Measurements from ENCODE around the gene TAB2. TPM values are rescaled to one million over a fixed set of nuclear protein-coding genes. Genes with fewer than 3 reads are reported as not detected.
A peak's percentile ranks its signal among the peaks of the same experiment; 100 is the strongest.

Gene TAB2
- total and polyA plus RNA-seq, 2 donors (not counting 3 experiments of a cell fraction or from before 2014, with no cell fraction given) = 26.0 to 37.4 TPM

DNA sequence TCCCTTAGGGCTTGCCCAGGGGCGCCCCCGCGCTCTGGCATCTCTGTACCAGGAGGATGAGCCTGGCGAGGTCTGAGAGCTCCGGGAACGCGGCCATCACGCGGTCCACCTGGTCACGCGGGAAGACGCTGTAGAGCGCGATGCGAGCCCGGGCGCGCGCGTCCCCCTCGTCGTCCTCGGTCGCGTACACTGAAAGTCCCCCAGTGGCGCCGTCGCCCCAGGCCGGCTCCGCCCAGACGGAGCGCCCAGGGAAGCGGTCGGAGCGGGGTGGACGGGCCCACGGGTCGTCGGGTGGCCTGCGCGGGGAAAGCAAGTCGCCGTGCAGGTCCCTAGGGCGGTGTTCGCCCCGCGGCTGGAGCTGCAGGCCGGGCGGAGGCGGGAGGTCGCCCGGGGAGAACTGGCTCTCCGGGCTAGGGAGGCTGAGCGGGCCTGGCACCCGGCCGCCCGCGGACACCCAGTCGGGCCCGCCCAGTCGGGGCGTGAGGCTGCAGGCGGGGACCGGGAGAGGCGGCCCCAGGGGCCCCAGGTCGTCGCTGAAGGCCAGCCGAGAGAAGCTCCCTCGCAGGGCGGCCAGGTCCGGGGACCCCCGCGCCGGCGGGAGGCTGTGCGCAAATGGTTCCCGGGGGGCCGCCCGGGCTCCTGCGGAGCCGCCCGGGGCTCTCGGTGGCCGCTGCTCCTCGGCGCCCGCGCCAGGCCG, 133.3 kb downstream of the TAB2 start:
- no peak for TF ChIP-seq MAX (IDR thresholded peaks at IDR 0.05; ENCODE audit: insufficient read depth, insufficient read length)
- TF ChIP-seq, protein P1, sequence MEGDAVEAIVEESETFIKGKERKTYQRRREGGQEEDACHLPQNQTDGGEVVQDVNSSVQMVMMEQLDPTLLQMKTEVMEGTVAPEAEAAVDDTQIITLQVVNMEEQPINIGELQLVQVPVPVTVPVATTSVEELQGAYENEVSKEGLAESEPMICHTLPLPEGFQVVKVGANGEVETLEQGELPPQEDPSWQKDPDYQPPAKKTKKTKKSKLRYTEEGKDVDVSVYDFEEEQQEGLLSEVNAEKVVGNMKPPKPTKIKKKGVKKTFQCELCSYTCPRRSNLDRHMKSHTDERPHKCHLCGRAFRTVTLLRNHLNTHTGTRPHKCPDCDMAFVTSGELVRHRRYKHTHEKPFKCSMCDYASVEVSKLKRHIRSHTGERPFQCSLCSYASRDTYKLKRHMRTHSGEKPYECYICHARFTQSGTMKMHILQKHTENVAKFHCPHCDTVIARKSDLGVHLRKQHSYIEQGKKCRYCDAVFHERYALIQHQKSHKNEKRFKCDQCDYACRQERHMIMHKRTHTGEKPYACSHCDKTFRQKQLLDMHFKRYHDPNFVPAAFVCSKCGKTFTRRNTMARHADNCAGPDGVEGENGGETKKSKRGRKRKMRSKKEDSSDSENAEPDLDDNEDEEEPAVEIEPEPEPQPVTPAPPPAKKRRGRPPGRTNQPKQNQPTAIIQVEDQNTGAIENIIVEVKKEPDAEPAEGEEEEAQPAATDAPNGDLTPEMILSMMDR (IDR thresholded peaks at IDR 0.05; ENCODE audit: extremely low read depth in 1 of 2, insufficient read depth in 1 of 2, low read depth in 1 of 2, low read length in 2 of 2) = no peak
- TF ChIP-seq FOS (IDR thresholded peaks at IDR 0.05; ENCODE audit: borderline replicate concordance, insufficient read depth, low read length) = no peak
- TF ChIP-seq POLR2AphosphoS5 (IDR thresholded peaks at IDR 0.05; ENCODE audit: insufficient read depth, low read depth, low read length) = no peak
- TF ChIP-seq EZH2 (IDR thresholded peaks at IDR 0.05; ENCODE audit: borderline replicate concordance, low read depth, low read length, severe bottlenecking) = peak; percentile 92
- no peak for TF ChIP-seq JUN (IDR thresholded peaks at IDR 0.05; ENCODE audit: borderline replicate concordance, insufficient read depth, insufficient read length, low read depth)
- no peak for TF ChIP-seq POLR2A (IDR thresholded peaks at IDR 0.05; ENCODE audit: low read depth, low read length)
- TF ChIP-seq MYC (IDR thresholded peaks at IDR 0.05; ENCODE audit: low read depth, low read length) = no peak
- Histone ChIP-seq H3K4me3 (replicated peaks in 1 of 3; ENCODE audit: insufficient read depth in 1 of 3, low read depth in 1 of 3, low read length in 3 of 3) (no peak overlapping the region), H3K9me1 (replicated peaks; ENCODE audit: control insufficient read depth, extremely low read depth, insufficient read depth, low read length) (no peaks in the 10 kb centered on the region), H3K27ac (ENCODE audit: insufficient read depth, low read depth, low read length) (no peak overlapping the region), H4K20me1 (replicated peaks; ENCODE audit: control insufficient read depth, extremely low read depth, insufficient read depth, low read length) (no peaks in the 10 kb centered on the region), H2AFZ (ENCODE audit: low read depth, low read length) (no peak overlapping the region), H3K9ac (replicated peaks; ENCODE audit: extremely low read depth, insufficient read depth, low read length) (no peak overlapping the region), H3K27me3 (ENCODE audit: control insufficient read depth in 2 of 2, insufficient read depth in 2 of 2, low read length in 2 of 2) (peaks cover 23 to 39% of the 10 kb centered on the region in 2 experiments), H3K9me3 (replicated peaks; ENCODE audit: control insufficient read depth, insufficient read depth, low read length) (no peaks in the 10 kb centered on the region), H3K4me2 (ENCODE audit: insufficient read depth, low read length) (no peak overlapping the region), H3K79me2 (ENCODE audit: control insufficient read depth, insufficient read depth, low read length) (no peaks in the 10 kb centered on the region), H3K36me3 (ENCODE audit: control insufficient read depth in 2 of 2, extremely low read depth in 1 of 2, insufficient read depth in 2 of 2, low read length in 2 of 2) (no peaks in the 10 kb centered on the region), H3K4me1 (ENCODE audit: control insufficient read depth, extremely low read depth, insufficient read depth, low read length) (no peaks in the 10 kb centered on the region)
- CTCF ChIA-PET = no interaction called here
- no peak for FAIRE-seq
- no TSS peak for BruUV-seq (replicated peaks)
- dilution Hi-C loops (cut with MboI; ENCODE audit: extremely low pct_ligation_motif_present, low sequenced_read_pairs) = no loop called here
- DNase-seq (ENCODE audit: low read depth, low spot score) = no peak
- intact Hi-C loops (cut with micrococcal nuclease) = no loop called here
- POLR2A ChIA-PET = no interaction called here

Data from endothelial cell of umbilical vein (primary cell).